Measurements from ENCODE around the gene MRPL40. TPM values are rescaled to one million over a fixed set of nuclear protein-coding genes. Genes with fewer than 3 reads are reported as not detected.

Gene MRPL40
- total and polyA plus RNA-seq, 9 donors, result 21.1 to 46.9 (median 28.8) TPM

- no peak overlapping the region for H3K4me3 ChIP-seq
- intact Hi-C loops (cut with DNase I), result loop anchor here in 1 of 4 donors (10.0 kb wide), 1 partner anchor 128 kb away; the partner anchor contains the start of gene CLTCL1
- no peaks in the 10 kb centered on the region for H3K36me3 ChIP-seq
- WGBS, 3 donors, result 80 to 85% (median 84%) methylated on average over 11 of the region's 11 CpGs
- no peaks in the 10 kb centered on the region for H3K4me1 ChIP-seq (ENCODE audit: insufficient read depth)
- H3K9me3 ChIP-seq, result no peaks in the 10 kb centered on the region
- no peak for DNase-seq
- no peaks in the 10 kb centered on the region for H3K27me3 ChIP-seq
- H3K27ac ChIP-seq, result no peak overlapping the region
- TF ChIP-seq EP300 (IDR thresholded peaks at IDR 0.05) (no peak), CTCF (IDR thresholded peaks at IDR 0.05) (no peak), POLR2A (IDR thresholded peaks at IDR 0.05) (no peak)
Observed at GRCh38 chr22:19422440-19423301, 9.7 kb upstream of the MRPL40 start.

GRCh38 chr22:19424186-19424500 is 8.2 kb upstream of the MRPL40 start:
- Histone ChIP-seq H3K36me3 (no peaks in the 10 kb centered on the region), H3K27me3 (no peaks in the 10 kb centered on the region), H3K4me3 (no peak overlapping the region), H3K4me1 (ENCODE audit: insufficient read depth) (no peaks in the 10 kb centered on the region), H3K27ac (no peak overlapping the region), H3K9me3 (no peaks in the 10 kb centered on the region)
- 86 to 90% (median 87%) methylated on average over 3 of the region's 3 CpGs for WGBS, 3 donors
- intact Hi-C loops (cut with DNase I), result loop anchor here in 1 of 4 donors (10.0 kb wide), 1 partner anchor 129 kb away; the partner anchor contains the start of gene CLTCL1
- TF ChIP-seq CTCF (IDR thresholded peaks at IDR 0.05) (no peak), EP300 (IDR thresholded peaks at IDR 0.05) (no peak), POLR2A (IDR thresholded peaks at IDR 0.05) (no peak)
- DNase-seq, result no peak

GRCh38 chr22:19429950-19430889 is 2.1 kb upstream of the MRPL40 start:
- Histone ChIP-seq H3K9me3 (no peaks in the 10 kb centered on the region), H3K36me3 (no peaks in the 10 kb centered on the region), H3K4me3 (peak overlapping the region; percentile 89), H3K4me1 (ENCODE audit: insufficient read depth) (peaks cover 10% of the 10 kb centered on the region), H3K27ac (no peak overlapping the region), H3K27me3 (no peaks in the 10 kb centered on the region)
- intact Hi-C loops (cut with DNase I), result loop anchor here in 1 of 4 donors (10.0 kb wide), 1 partner anchor 135 kb away; the partner anchor contains the start of gene CLTCL1
- DNase-seq, result peak in 1 of 5 donors; percentile 28
- no peak for TF ChIP-seq EP300 (IDR thresholded peaks at IDR 0.05)
- no peak for TF ChIP-seq POLR2A (IDR thresholded peaks at IDR 0.05)
- TF ChIP-seq CTCF (IDR thresholded peaks at IDR 0.05), result no peak
- 6 to 13% (median 7%) methylated on average over 12 of the region's 12 CpGs for WGBS, 3 donors

GRCh38 chr22:19430890-19431541 is 1.3 kb upstream of the MRPL40 start:
- Histone ChIP-seq H3K9me3 (no peaks in the 10 kb centered on the region), H3K27me3 (no peaks in the 10 kb centered on the region), H3K4me3 (peak overlapping the region; percentile 89), H3K4me1 (ENCODE audit: insufficient read depth) (peaks cover 10% of the 10 kb centered on the region), H3K27ac (peak overlapping the region in 1 of 2 donors; percentile 21), H3K36me3 (no peaks in the 10 kb centered on the region)
- intact Hi-C loops (cut with DNase I), result no loop called here
- WGBS, 3 donors, result 0 to 1% (median 0%) methylated on average over 38 to 53 of the region's 53 CpGs
- TF ChIP-seq POLR2A (IDR thresholded peaks at IDR 0.05), result no peak
- TF ChIP-seq EP300 (IDR thresholded peaks at IDR 0.05), result no peak
- no peak for TF ChIP-seq CTCF (IDR thresholded peaks at IDR 0.05)
- DNase-seq, result peak in 4 of 5 donors; percentile 27 to 61 (median 51)
